ENCODE data around the gene RRAGD.

DNA sequence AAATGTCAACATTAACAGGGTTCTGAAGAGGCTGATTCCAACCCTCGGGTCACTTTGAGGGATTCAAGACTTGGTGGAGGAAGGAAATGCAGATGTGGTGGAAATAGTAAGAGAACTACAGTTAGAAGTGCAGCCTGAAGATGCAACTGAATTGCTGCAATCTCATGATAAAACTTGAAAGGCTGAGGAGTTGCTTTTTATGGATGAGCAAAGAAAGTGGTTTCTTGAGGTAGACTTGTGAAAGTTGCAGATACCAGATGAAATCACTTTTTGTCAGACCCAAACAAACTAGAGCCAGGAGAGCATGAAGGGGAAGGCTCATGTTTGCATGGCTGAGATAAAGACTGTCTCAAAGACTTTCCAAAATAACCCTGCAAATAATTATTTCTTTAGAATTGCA lies 37.1 kb upstream of the RRAGD start:
- TF ChIP-seq, protein P1, sequence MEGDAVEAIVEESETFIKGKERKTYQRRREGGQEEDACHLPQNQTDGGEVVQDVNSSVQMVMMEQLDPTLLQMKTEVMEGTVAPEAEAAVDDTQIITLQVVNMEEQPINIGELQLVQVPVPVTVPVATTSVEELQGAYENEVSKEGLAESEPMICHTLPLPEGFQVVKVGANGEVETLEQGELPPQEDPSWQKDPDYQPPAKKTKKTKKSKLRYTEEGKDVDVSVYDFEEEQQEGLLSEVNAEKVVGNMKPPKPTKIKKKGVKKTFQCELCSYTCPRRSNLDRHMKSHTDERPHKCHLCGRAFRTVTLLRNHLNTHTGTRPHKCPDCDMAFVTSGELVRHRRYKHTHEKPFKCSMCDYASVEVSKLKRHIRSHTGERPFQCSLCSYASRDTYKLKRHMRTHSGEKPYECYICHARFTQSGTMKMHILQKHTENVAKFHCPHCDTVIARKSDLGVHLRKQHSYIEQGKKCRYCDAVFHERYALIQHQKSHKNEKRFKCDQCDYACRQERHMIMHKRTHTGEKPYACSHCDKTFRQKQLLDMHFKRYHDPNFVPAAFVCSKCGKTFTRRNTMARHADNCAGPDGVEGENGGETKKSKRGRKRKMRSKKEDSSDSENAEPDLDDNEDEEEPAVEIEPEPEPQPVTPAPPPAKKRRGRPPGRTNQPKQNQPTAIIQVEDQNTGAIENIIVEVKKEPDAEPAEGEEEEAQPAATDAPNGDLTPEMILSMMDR (IDR thresholded peaks at IDR 0.05; ENCODE audit: low read depth, low read length, missing input control): no peak
- TF ChIP-seq TAF1 (conservative IDR thresholded peaks at IDR 0.05): no peak
- TF ChIP-seq, protein P2, sequence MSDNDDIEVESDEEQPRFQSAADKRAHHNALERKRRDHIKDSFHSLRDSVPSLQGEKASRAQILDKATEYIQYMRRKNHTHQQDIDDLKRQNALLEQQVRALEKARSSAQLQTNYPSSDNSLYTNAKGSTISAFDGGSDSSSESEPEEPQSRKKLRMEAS (IDR thresholded peaks at IDR 0.05): no peak

Measured in liver (tissue), 3 donors.